ENCODE results near the gene PAQR7. TPM values are rescaled to one million over a fixed set of nuclear protein-coding genes. Genes with fewer than 3 reads are reported as not detected.

Gene PAQR7
- total RNA-seq, 1 experiment from 2014 or later: 6.7 TPM

- TF ChIP-seq ATF3 (CRISPR knock-in tag; conservative IDR thresholded peaks at IDR 0.05) (no peak), TCF7 (CRISPR knock-in tag; IDR thresholded peaks at IDR 0.05; ENCODE audit: low read depth) (no peak), SMAD4 (CRISPR knock-in tag; IDR thresholded peaks at IDR 0.05) (0 out of 2 replicates have a peak, but pooled peaks have one; percentile 34), ATF1 (CRISPR knock-in tag; IDR thresholded peaks at IDR 0.05) (no peak), FOXJ3 (CRISPR knock-in tag; IDR thresholded peaks at IDR 0.05; ENCODE audit: borderline replicate concordance) (no peak), ZBTB43 (CRISPR knock-in tag; IDR thresholded peaks at IDR 0.05) (no peak), NR1H2 (CRISPR knock-in tag; IDR thresholded peaks at IDR 0.05) (no peak), ATF6 (CRISPR knock-in tag; IDR thresholded peaks at IDR 0.05) (no peak), TP53 (CRISPR knock-in tag; IDR thresholded peaks at IDR 0.05) (no peak; the same call in 1 of the 2 replicates), ELF4 (CRISPR knock-in tag; IDR thresholded peaks at IDR 0.05; ENCODE audit: low read depth) (no peak), ZNF423 (CRISPR knock-in tag; IDR thresholded peaks at IDR 0.05) (peak; percentile 99), ZNF671 (CRISPR knock-in tag; IDR thresholded peaks at IDR 0.05) (peak; percentile 53; the same call in 1 of the 2 replicates), ZNF425 (CRISPR knock-in tag; conservative IDR thresholded peaks at IDR 0.05) (no peak), NFYB (CRISPR knock-in tag; conservative IDR thresholded peaks at IDR 0.05; ENCODE audit: low read depth) (peak; percentile 80), GRHL2 (CRISPR knock-in tag; IDR thresholded peaks at IDR 0.05; ENCODE audit: insufficient replicate concordance, severe bottlenecking) (no peak), SMAD3 (CRISPR knock-in tag; IDR thresholded peaks at IDR 0.05; ENCODE audit: borderline replicate concordance) (peak; percentile 20; the same call in 1 of the 2 replicates), RELA (CRISPR knock-in tag; IDR thresholded peaks at IDR 0.05; ENCODE audit: borderline replicate concordance) (0 out of 2 replicates have a peak, but pooled peaks have one; percentile 2), CBFB (CRISPR knock-in tag; IDR thresholded peaks at IDR 0.05; ENCODE audit: low read depth) (no peak; the same call in 1 of the 2 replicates), ZNF263 (CRISPR knock-in tag; IDR thresholded peaks at IDR 0.05; ENCODE audit: low read depth) (no peak)
- TF ChIP-seq, protein P1, sequence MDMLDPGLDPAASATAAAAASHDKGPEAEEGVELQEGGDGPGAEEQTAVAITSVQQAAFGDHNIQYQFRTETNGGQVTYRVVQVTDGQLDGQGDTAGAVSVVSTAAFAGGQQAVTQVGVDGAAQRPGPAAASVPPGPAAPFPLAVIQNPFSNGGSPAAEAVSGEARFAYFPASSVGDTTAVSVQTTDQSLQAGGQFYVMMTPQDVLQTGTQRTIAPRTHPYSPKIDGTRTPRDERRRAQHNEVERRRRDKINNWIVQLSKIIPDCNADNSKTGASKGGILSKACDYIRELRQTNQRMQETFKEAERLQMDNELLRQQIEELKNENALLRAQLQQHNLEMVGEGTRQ (CRISPR knock-in tag; IDR thresholded peaks at IDR 0.05): peak; percentile 99
- TF ChIP-seq, protein P2, sequence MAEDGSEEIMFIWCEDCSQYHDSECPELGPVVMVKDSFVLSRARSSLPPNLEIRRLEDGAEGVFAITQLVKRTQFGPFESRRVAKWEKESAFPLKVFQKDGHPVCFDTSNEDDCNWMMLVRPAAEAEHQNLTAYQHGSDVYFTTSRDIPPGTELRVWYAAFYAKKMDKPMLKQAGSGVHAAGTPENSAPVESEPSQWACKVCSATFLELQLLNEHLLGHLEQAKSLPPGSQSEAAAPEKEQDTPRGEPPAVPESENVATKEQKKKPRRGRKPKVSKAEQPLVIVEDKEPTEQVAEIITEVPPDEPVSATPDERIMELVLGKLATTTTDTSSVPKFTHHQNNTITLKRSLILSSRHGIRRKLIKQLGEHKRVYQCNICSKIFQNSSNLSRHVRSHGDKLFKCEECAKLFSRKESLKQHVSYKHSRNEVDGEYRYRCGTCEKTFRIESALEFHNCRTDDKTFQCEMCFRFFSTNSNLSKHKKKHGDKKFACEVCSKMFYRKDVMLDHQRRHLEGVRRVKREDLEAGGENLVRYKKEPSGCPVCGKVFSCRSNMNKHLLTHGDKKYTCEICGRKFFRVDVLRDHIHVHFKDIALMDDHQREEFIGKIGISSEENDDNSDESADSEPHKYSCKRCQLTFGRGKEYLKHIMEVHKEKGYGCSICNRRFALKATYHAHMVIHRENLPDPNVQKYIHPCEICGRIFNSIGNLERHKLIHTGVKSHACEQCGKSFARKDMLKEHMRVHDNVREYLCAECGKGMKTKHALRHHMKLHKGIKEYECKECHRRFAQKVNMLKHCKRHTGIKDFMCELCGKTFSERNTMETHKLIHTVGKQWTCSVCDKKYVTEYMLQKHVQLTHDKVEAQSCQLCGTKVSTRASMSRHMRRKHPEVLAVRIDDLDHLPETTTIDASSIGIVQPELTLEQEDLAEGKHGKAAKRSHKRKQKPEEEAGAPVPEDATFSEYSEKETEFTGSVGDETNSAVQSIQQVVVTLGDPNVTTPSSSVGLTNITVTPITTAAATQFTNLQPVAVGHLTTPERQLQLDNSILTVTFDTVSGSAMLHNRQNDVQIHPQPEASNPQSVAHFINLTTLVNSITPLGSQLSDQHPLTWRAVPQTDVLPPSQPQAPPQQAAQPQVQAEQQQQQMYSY (CRISPR knock-in tag; IDR thresholded peaks at IDR 0.05): no peak
- TF ChIP-seq, protein P3, sequence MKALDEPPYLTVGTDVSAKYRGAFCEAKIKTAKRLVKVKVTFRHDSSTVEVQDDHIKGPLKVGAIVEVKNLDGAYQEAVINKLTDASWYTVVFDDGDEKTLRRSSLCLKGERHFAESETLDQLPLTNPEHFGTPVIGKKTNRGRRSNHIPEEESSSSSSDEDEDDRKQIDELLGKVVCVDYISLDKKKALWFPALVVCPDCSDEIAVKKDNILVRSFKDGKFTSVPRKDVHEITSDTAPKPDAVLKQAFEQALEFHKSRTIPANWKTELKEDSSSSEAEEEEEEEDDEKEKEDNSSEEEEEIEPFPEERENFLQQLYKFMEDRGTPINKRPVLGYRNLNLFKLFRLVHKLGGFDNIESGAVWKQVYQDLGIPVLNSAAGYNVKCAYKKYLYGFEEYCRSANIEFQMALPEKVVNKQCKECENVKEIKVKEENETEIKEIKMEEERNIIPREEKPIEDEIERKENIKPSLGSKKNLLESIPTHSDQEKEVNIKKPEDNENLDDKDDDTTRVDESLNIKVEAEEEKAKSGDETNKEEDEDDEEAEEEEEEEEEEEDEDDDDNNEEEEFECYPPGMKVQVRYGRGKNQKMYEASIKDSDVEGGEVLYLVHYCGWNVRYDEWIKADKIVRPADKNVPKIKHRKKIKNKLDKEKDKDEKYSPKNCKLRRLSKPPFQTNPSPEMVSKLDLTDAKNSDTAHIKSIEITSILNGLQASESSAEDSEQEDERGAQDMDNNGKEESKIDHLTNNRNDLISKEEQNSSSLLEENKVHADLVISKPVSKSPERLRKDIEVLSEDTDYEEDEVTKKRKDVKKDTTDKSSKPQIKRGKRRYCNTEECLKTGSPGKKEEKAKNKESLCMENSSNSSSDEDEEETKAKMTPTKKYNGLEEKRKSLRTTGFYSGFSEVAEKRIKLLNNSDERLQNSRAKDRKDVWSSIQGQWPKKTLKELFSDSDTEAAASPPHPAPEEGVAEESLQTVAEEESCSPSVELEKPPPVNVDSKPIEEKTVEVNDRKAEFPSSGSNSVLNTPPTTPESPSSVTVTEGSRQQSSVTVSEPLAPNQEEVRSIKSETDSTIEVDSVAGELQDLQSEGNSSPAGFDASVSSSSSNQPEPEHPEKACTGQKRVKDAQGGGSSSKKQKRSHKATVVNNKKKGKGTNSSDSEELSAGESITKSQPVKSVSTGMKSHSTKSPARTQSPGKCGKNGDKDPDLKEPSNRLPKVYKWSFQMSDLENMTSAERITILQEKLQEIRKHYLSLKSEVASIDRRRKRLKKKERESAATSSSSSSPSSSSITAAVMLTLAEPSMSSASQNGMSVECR (CRISPR knock-in tag; IDR thresholded peaks at IDR 0.05; ENCODE audit: borderline replicate concordance): no peak
Observed at GRCh38 chr1:25905680-25906643, 30.5 kb upstream of the PAQR7 start, which contains the start of gene STMN1 (continued).

Data from WTC11 (cell line).